Caco-2 (cell line): Measurements from ENCODE around the gene NUMB. TPM values are rescaled to one million over a fixed set of nuclear protein-coding genes. Genes with fewer than 3 reads are reported as not detected.
A peak's percentile ranks its signal among the peaks of the same experiment; 100 is the strongest.

ENCODE experiments used
- BruUV-seq: library from RNA; stranded (reverse); fragments of 400-500 nt; replicated peaks from 2 replicates; lab custom pipeline; 2021; lab: Mats Ljungman, UMichigan
- CTCF ChIA-PET: fragments of 300-600 bp; sonication (Branson Sonifier 250); formaldehyde crosslinking; loops from one replicate; lab custom pipeline; 2022; ENCODE audit warnings: antibody characterized with exemption; lab: Charles Lee
- POLR2A ChIA-PET: fragments of 300-600 bp; sonication (Branson Sonifier 250); formaldehyde crosslinking; loops from one replicate; lab custom pipeline; 2022; ENCODE audit warnings: antibody characterized with exemption; lab: Charles Lee
- DNase-seq, 2 experiments: peaks; one replicate each; pipeline versions ENCODE4 v3.0.0 to v3.0.0-alpha.2; 2020 to 2022
- H3K27me3 ChIP-seq: replicated peaks from 2 replicates; pipeline ENCODE4 v1.6.0; 2011; ENCODE audit warnings: low read length; ENCODE audit not compliant: control insufficient read depth, insufficient read depth
- H3K36me3 ChIP-seq: 2 replicates; pipeline ENCODE4 v1.5.1; 2011; ENCODE audit warnings: low read length; ENCODE audit not compliant: control insufficient read depth, insufficient read depth
- H3K4me1 ChIP-seq: fragments of 250-450 bp; sonication (Bioruptor Pico); 2 replicates; pipeline ENCODE4 v1.5.1; 2020; ENCODE audit warnings: mild to moderate bottlenecking
- H3K4me3 ChIP-seq: 2 replicates; pipeline ENCODE4 v1.5.1; 2011; ENCODE audit warnings: low read depth, mild to moderate bottlenecking, control low read depth, low read length
- H3K9me3 ChIP-seq: fragments of 250-450 bp; sonication (Bioruptor Pico); 2 replicates; pipeline ENCODE4 v1.5.1; 2020; ENCODE audit warnings: mild to moderate bottlenecking, moderate library complexity
- H3K27ac Mint-ChIP-seq: one replicate; pipeline ENCODE4 v1.8.0; 2022; ENCODE audit warnings: mixed read lengths; ENCODE audit not compliant: unreplicated experiment
- H3K27me3 Mint-ChIP-seq: one replicate; pipeline ENCODE4 v1.8.0; 2022; ENCODE audit warnings: mixed read lengths; ENCODE audit not compliant: insufficient read depth, unreplicated experiment
- H3K36me3 Mint-ChIP-seq: one replicate; pipeline ENCODE4 v1.8.0; 2022; ENCODE audit warnings: mild to moderate bottlenecking, mixed read lengths; ENCODE audit not compliant: insufficient read depth, unreplicated experiment
- H3K4me1 Mint-ChIP-seq: one replicate; pipeline ENCODE4 v1.8.0; 2022; ENCODE audit warnings: low read depth, mixed read lengths; ENCODE audit not compliant: unreplicated experiment
- H3K4me3 Mint-ChIP-seq: one replicate; pipeline ENCODE4 v1.8.0; 2022; ENCODE audit warnings: mild to moderate bottlenecking, moderate library complexity, mixed read lengths; ENCODE audit not compliant: unreplicated experiment
- H3K9me3 Mint-ChIP-seq: one replicate; pipeline ENCODE4 v1.8.0; 2022; ENCODE audit warnings: mixed read lengths; ENCODE audit not compliant: unreplicated experiment
- CTCF ChIP-seq, 2 experiments: fragments of 200-600 bp in 1 of 2; IDR thresholded peaks; 1 replicate in 1 of 2; 2 replicates in 1 of 2; pipeline versions ENCODE4 v1.5.1 to v1.8.0; 2011 to 2022; ENCODE audit warnings: antibody characterized with exemption in 1 of 2, control low read depth in 1 of 2, inconsistent platforms in 1 of 2, low read depth in 1 of 2, low read length in 1 of 2, mild to moderate bottlenecking in 1 of 2, moderate library complexity in 1 of 2; ENCODE audit not compliant: insufficient read depth in 1 of 2, severe bottlenecking in 1 of 2, unreplicated experiment in 1 of 2
- intact Hi-C: fragments of 100-400 bp; cut with micrococcal nuclease; formaldehyde crosslinking; loops from one replicate; pipeline ENCODE4 v1.10.0; 2022; ENCODE audit not compliant: unreplicated experiment
- total RNA-seq: library from RNA; stranded (reverse); gene quantifications from 2 replicates; pipeline ENCODE4 v1.2.3, GENCODE V29; 2022

The NUMB gene
- total RNA-seq, 1 experiment from 2014 or later: 67.6 TPM

DNA sequence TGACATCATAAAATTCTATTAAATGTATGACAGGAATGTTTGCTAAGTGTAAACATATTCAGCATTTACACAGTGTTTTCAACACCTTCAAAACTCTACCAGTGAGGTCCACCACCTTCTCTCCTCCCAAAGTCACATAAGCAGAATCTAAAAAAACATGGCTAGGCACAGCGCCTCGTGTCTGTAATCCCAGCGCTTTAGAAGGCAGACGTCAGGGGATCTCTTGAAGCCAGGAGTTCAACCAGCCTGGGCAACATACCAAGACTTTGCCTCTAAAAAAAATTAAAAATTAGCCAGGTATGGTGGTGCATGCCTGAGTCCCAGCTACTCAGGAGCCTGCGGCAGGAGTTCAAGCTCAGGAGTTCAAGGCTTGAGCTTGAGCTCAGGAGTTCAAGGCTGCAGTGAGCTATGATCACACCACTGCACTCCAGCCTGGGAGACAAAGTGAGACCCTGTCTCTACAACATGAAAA lies 30.0 kb downstream of the NUMB start:
- peaks cover 24% of the 10 kb centered on the region for H3K4me1 Mint-ChIP-seq
- no TSS peak for BruUV-seq

DNA sequence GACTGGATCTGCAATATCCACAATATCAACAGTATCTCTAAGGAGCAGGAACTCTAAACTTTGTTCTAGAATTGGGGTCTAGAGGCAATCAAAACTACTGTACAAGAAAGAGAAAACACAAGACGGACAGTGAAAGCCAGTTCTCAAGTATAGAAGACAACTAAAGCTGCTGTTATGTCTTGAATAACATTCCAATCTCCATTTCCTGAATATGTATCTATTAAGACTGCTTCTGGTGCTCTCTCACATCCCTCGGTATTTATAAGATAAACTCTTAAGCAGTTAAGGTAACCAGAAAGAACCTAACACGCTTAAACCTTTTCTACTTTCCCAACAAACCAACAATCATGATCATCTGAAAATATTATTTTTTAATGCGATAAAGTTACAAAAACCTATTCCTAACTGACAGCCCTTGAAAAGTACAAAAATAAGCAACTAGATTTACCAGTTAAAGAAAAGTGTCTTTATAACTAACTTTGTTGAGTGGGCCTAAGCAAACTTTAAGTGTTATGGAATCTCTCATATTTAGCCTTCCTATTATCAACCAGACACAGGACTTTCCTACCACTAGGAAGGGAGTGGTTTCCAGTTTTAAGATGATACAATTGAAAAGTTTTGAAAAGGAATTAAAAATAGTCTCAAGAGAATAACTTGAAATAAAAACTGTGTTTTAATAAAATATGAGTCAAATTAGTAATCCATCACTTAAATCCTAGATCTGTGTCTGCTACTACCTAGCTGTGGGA lies 30.7 kb downstream of the NUMB start:
- H3K4me1 ChIP-seq: peaks cover 36% of the 10 kb centered on the region
- no peaks in the 10 kb centered on the region for H3K9me3 ChIP-seq
- CTCF ChIA-PET: interaction anchor here (1.3 kb wide), 1 partner anchor 104 kb away, joined by 3 read pairs; no protein-coding TSS in a partner anchor
- no peaks in the 10 kb centered on the region for H3K27me3 ChIP-seq
- intact Hi-C loops: loop anchor here (1.0 kb wide), 1 partner anchor 31 kb away; the partner anchor contains the start of gene NUMB
- H3K4me1 Mint-ChIP-seq: peaks cover 24% of the 10 kb centered on the region
- POLR2A ChIA-PET: no interaction called here
- no peaks in the 10 kb centered on the region for H3K9me3 Mint-ChIP-seq
- peak overlapping the region; percentile 41 for H3K4me3 Mint-ChIP-seq
- BruUV-seq: no TSS peak
- no peaks in the 10 kb centered on the region for H3K27me3 Mint-ChIP-seq
- H3K36me3 Mint-ChIP-seq: no peaks in the 10 kb centered on the region
- no peaks in the 10 kb centered on the region; the same call in 1 of the 2 replicates for H3K36me3 ChIP-seq
- no peak for TF ChIP-seq CTCF (IDR thresholded peaks at IDR 0.05; ENCODE audit: insufficient read depth in 1 of 2, low read depth in 1 of 2, low read length in 1 of 2, severe bottlenecking in 1 of 2, unreplicated experiment in 1 of 2)
- peak overlapping the region; percentile 82 for H3K27ac Mint-ChIP-seq
- no peak for DNase-seq
- H3K4me3 ChIP-seq: no peak overlapping the region

More for the DNA sequence above, 30.0 kb downstream of the NUMB start:
- Mint-ChIP-seq H3K36me3 (no peaks in the 10 kb centered on the region), H3K27me3 (no peaks in the 10 kb centered on the region), H3K9me3 (no peaks in the 10 kb centered on the region), H3K4me3 (peak overlapping the region; percentile 41), H3K27ac (peak overlapping the region; percentile 82)
- intact Hi-C loops: loop anchor here (1.0 kb wide), 1 partner anchor 30 kb away; the partner anchor contains the start of gene NUMB
- Histone ChIP-seq H3K4me1 (peaks cover 32% of the 10 kb centered on the region), H3K36me3 (no peaks in the 10 kb centered on the region; the same call in 1 of the 2 replicates), H3K27me3 (no peaks in the 10 kb centered on the region), H3K9me3 (no peaks in the 10 kb centered on the region), H3K4me3 (no peak overlapping the region)
- POLR2A ChIA-PET: no interaction called here
- CTCF ChIA-PET: interaction anchor here (1.3 kb wide), 1 partner anchor 105 kb away, joined by 3 read pairs; no protein-coding TSS in a partner anchor
- TF ChIP-seq CTCF (IDR thresholded peaks at IDR 0.05; ENCODE audit: insufficient read depth in 1 of 2, low read depth in 1 of 2, low read length in 1 of 2, severe bottlenecking in 1 of 2, unreplicated experiment in 1 of 2): no peak
- DNase-seq: peak; percentile 42 to 45

- TF ChIP-seq CTCF (IDR thresholded peaks at IDR 0.05; ENCODE audit: insufficient read depth in 1 of 2, low read depth in 1 of 2, low read length in 1 of 2, severe bottlenecking in 1 of 2, unreplicated experiment in 1 of 2): no peak
- Mint-ChIP-seq H3K36me3 (no peaks in the 10 kb centered on the region), H3K4me1 (peaks cover 31% of the 10 kb centered on the region), H3K4me3 (no peak overlapping the region), H3K27me3 (no peaks in the 10 kb centered on the region), H3K27ac (no peak overlapping the region), H3K9me3 (no peaks in the 10 kb centered on the region)
- CTCF ChIA-PET: no interaction called here
- Histone ChIP-seq H3K36me3 (no peaks in the 10 kb centered on the region; the same call in 1 of the 2 replicates), H3K4me3 (no peak overlapping the region), H3K9me3 (no peaks in the 10 kb centered on the region), H3K27me3 (no peaks in the 10 kb centered on the region), H3K4me1 (peaks cover 34% of the 10 kb centered on the region)
- POLR2A ChIA-PET: interaction anchor here (0.6 kb wide), 1 partner anchor 31 kb away, joined by 4 read pairs; no protein-coding TSS in a partner anchor
- BruUV-seq: no TSS peak
- intact Hi-C loops: no loop called here
- DNase-seq: no peak
Measured at GRCh38 chr14:73426877-73427276, 31.5 kb downstream of the NUMB start.
